ENCODE results near the gene KLF7. TPM values are rescaled to one million over a fixed set of nuclear protein-coding genes. Genes with fewer than 3 reads are reported as not detected.
"Not testable (repeated sequence)": the region's sequence is repeated elsewhere in the genome, so short reads cannot be mapped to it uniquely, and the experiment has no call there.

Gene KLF7
- polyA plus RNA-seq, 6 donors from 2014 or later, result 14.2 to 25.1 (median 15.0) TPM

- Mint-ChIP-seq H3K27me3 (peaks cover 14 to 38% (median 14%) of the 10 kb centered on the region in 3 donors), H3K4me1 (peaks cover 6 to 9% (median 7%) of the 10 kb centered on the region in 3 donors), H3K9me3 (no peaks in the 10 kb centered on the region), H3K36me3 (no peaks in the 10 kb centered on the region), H3K4me3 (no peak overlapping the region), H3K27ac (peak overlapping the region in 2 of 6 donors; percentile 39 to 43)
- DNase-seq (no peak), ATAC-seq (ENCODE audit: low read depth in 2 of 2) (no peak)
Observed at GRCh38 chr2:207045531-207045930, 120.2 kb downstream of the KLF7 start.

GRCh38 chr2:207044379-207045362, 121.1 kb downstream of the KLF7 start:
- Mint-ChIP-seq H3K27ac (no peak overlapping the region), H3K9me3 (no peaks in the 10 kb centered on the region), H3K27me3 (peaks cover 19 to 46% (median 20%) of the 10 kb centered on the region in 3 donors), H3K4me1 (peaks cover 6 to 9% (median 7%) of the 10 kb centered on the region in 3 donors), H3K4me3 (no peak overlapping the region), H3K36me3 (no peaks in the 10 kb centered on the region)
- DNase-seq (no peak), ATAC-seq (ENCODE audit: low read depth in 2 of 2) (no peak)

GRCh38 chr2:207042841-207043240, 122.9 kb downstream of the KLF7 start:
- Mint-ChIP-seq H3K4me1 (peaks cover 6 to 9% (median 7%) of the 10 kb centered on the region in 3 donors), H3K27me3 (peaks cover 27 to 56% (median 32%) of the 10 kb centered on the region in 3 donors), H3K36me3 (no peaks in the 10 kb centered on the region), H3K4me3 (no peak overlapping the region), H3K27ac (peak overlapping the region in 1 of 6 donors; percentile 74), H3K9me3 (no peaks in the 10 kb centered on the region)
- ATAC-seq (ENCODE audit: low read depth in 2 of 2) (no peak), DNase-seq (no peak)

- DNase-seq (no peak), ATAC-seq (ENCODE audit: low read depth in 2 of 2) (no peak)
- Mint-ChIP-seq H3K36me3 (no peaks in the 10 kb centered on the region), H3K4me3 (no peak overlapping the region), H3K9me3 (no peaks in the 10 kb centered on the region), H3K27me3 (peaks cover 33 to 62% (median 36%) of the 10 kb centered on the region in 3 donors), H3K4me1 (peaks cover 4 to 6% (median 5%) of the 10 kb centered on the region in 3 donors), H3K27ac (no peak overlapping the region)
Observed at GRCh38 chr2:207041786-207042554, 123.8 kb downstream of the KLF7 start.

GRCh38 chr2:207041279-207041678, 124.5 kb downstream of the KLF7 start:
- no peaks in the 10 kb centered on the region for H3K4me1 Mint-ChIP-seq
- H3K9me3 Mint-ChIP-seq, result no peaks in the 10 kb centered on the region
- ATAC-seq (ENCODE audit: low read depth in 2 of 2), result no peak
- no peak overlapping the region for H3K4me3 Mint-ChIP-seq
- H3K36me3 Mint-ChIP-seq, result no peaks in the 10 kb centered on the region
- H3K27me3 Mint-ChIP-seq, result peaks cover 36 to 62% (median 40%) of the 10 kb centered on the region in 3 donors
- DNase-seq, result no peak
- no peak overlapping the region for H3K27ac Mint-ChIP-seq

GRCh38 chr2:207040696-207041095, 125.1 kb downstream of the KLF7 start:
- H3K9me3 Mint-ChIP-seq, result no peaks in the 10 kb centered on the region

GRCh38 chr2:207039225-207039624, 126.5 kb downstream of the KLF7 start:
- Mint-ChIP-seq H3K27ac (no peak overlapping the region), H3K4me1 (no peaks in the 10 kb centered on the region), H3K36me3 (no peaks in the 10 kb centered on the region), H3K4me3 (no peak overlapping the region), H3K27me3 (peaks cover 38 to 50% (median 41%) of the 10 kb centered on the region in 3 donors), H3K9me3 (peaks cover 0 to 3% (median 1%) of the 10 kb centered on the region in 7 donors)
- DNase-seq (no peak), ATAC-seq (ENCODE audit: low read depth in 2 of 2) (no peak)

More at GRCh38 chr2:207040696-207041095, 125.1 kb downstream of the KLF7 start:
- Mint-ChIP-seq H3K4me3 (no peak overlapping the region), H3K27ac (peak overlapping the region in 1 of 6 donors; percentile 9), H3K36me3 (no peaks in the 10 kb centered on the region), H3K4me1 (no peaks in the 10 kb centered on the region), H3K27me3 (peaks cover 38 to 62% (median 41%) of the 10 kb centered on the region in 3 donors)
- ATAC-seq (ENCODE audit: low read depth in 2 of 2) (no peak), DNase-seq (no peak)

- peaks cover 35 to 44% (median 41%) of the 10 kb centered on the region in 3 donors for H3K27me3 Mint-ChIP-seq
- no peak overlapping the region for H3K27ac Mint-ChIP-seq
- no peak for ATAC-seq (ENCODE audit: low read depth in 2 of 2)
- H3K4me1 Mint-ChIP-seq, result no peaks in the 10 kb centered on the region
- peaks cover 4 to 13% (median 10%) of the 10 kb centered on the region in 7 donors for H3K9me3 Mint-ChIP-seq
- H3K36me3 Mint-ChIP-seq, result peaks cover 0 to 7% of the 10 kb centered on the region in 2 donors
- no peak overlapping the region for H3K4me3 Mint-ChIP-seq
- DNase-seq, result no peak
Observed at GRCh38 chr2:207038299-207038698, 127.4 kb downstream of the KLF7 start.

GRCh38 chr2:207037896-207038295, 127.9 kb downstream of the KLF7 start:
- H3K9me3 Mint-ChIP-seq, result peaks cover 6 to 17% (median 13%) of the 10 kb centered on the region in 7 donors
- ATAC-seq (ENCODE audit: low read depth in 2 of 2), result no peak

GRCh38 chr2:207037023-207037422, 128.7 kb downstream of the KLF7 start:
- peaks cover 30 to 39% (median 36%) of the 10 kb centered on the region in 3 donors for H3K27me3 Mint-ChIP-seq

More at GRCh38 chr2:207037896-207038295, 127.9 kb downstream of the KLF7 start:
- Mint-ChIP-seq H3K27ac (no peak overlapping the region), H3K27me3 (peaks cover 35 to 40% (median 37%) of the 10 kb centered on the region in 3 donors), H3K4me1 (no peaks in the 10 kb centered on the region), H3K36me3 (peaks cover 0 to 11% of the 10 kb centered on the region in 2 donors), H3K4me3 (no peak overlapping the region)
- no peak for DNase-seq

GRCh38 chr2:207035875-207036274, 129.9 kb downstream of the KLF7 start:
- no peak overlapping the region for H3K27ac Mint-ChIP-seq
- no peak overlapping the region for H3K4me3 Mint-ChIP-seq
- ATAC-seq (ENCODE audit: low read depth in 2 of 2), result no peak

More at GRCh38 chr2:207037023-207037422, 128.7 kb downstream of the KLF7 start:
- H3K4me1 Mint-ChIP-seq; ATAC-seq (ENCODE audit: low read depth in 2 of 2); DNase-seq; H3K4me3 Mint-ChIP-seq; H3K27ac Mint-ChIP-seq: not testable (repeated sequence)
- peaks cover 0 to 14% of the 10 kb centered on the region in 2 donors for H3K36me3 Mint-ChIP-seq
- H3K9me3 Mint-ChIP-seq, result peaks cover 7 to 19% (median 13%) of the 10 kb centered on the region in 7 donors

GRCh38 chr2:207032490-207032889, 133.3 kb downstream of the KLF7 start:
- Mint-ChIP-seq H3K9me3 (peaks cover 9 to 23% (median 18%) of the 10 kb centered on the region in 7 donors), H3K27me3 (peaks cover 3 to 32% (median 6%) of the 10 kb centered on the region in 3 donors), H3K36me3 (peaks cover 0 to 14% of the 10 kb centered on the region in 2 donors), H3K4me1 (no peaks in the 10 kb centered on the region), H3K27ac (no peak overlapping the region), H3K4me3 (no peak overlapping the region)
- DNase-seq, result no peak
- ATAC-seq (ENCODE audit: low read depth in 2 of 2), result no peak

More at GRCh38 chr2:207035875-207036274, 129.9 kb downstream of the KLF7 start:
- Mint-ChIP-seq H3K9me3 (peaks cover 7 to 19% (median 13%) of the 10 kb centered on the region in 7 donors), H3K36me3 (peaks cover 0 to 14% of the 10 kb centered on the region in 2 donors), H3K27me3 (peaks cover 28 to 38% (median 30%) of the 10 kb centered on the region in 3 donors), H3K4me1 (no peaks in the 10 kb centered on the region)
- no peak for DNase-seq

All from naive B cell (primary cell).